ENCODE results near the gene PAX2.

DNA sequence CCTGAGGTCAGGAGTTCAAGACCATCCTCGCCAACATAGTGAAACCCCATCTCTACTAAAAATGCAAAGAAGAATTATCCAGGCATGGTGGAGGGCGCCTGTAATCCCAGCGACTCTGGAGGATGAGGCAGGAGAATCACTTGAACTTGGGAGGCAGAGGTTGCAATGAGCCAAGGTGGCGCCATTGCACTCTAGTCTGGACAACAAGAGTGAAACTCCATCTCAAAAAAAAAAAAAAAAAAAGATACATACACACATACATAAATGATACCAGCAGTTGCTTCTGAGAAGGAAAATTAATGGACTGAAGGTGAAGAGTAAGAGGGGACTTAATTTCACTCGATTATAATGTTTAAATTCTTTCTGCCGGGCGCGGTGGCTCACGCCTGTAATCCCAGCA is 40.2 kb upstream of the PAX2 start:
- TF ChIP-seq CTCF (IDR thresholded peaks at IDR 0.05) (no peak), EP300 (IDR thresholded peaks at IDR 0.05) (no peak), POLR2A (IDR thresholded peaks at IDR 0.05; ENCODE audit: low read depth) (no peak)
